Bronchial epithelial cell (primary cell): ENCODE data around the gene NPAS3. TPM values are rescaled to one million over a fixed set of nuclear protein-coding genes. Genes with fewer than 3 reads are reported as not detected.
A peak's percentile ranks its signal among the peaks of the same experiment; 100 is the strongest.

Experiments
- DNase-seq: peaks from one replicate; pipeline ENCODE4 v3.0.0-alpha.2; 2010; ENCODE audit warnings: low read depth
- FAIRE-seq: peaks from 2 replicates; lab custom pipeline; 2011; peaks lifted over from hg19 to GRCh38; lab: Jason Lieb, UNC
- H3K27me3 ChIP-seq: 2 replicates; pipeline ENCODE4 v1.5.1; 2011; ENCODE audit warnings: low read length; ENCODE audit not compliant: control insufficient read depth, insufficient read depth
- H3K36me3 ChIP-seq: 2 replicates; pipeline ENCODE4 v1.5.1; 2011; ENCODE audit warnings: low read length; ENCODE audit not compliant: control insufficient read depth, insufficient read depth
- H3K4me3 ChIP-seq: 2 replicates; pipeline ENCODE4 v1.5.1; 2011; ENCODE audit warnings: mild to moderate bottlenecking, low read depth, low read length, control low read depth
- total RNA-seq: library from RNA; depleted of rRNA; stranded (reverse); fragments of >200 nt; gene quantifications from 2 replicates; pipeline ENCODE4 v1.2.1, GENCODE V29; 2014
- TF ChIP-seq, protein P1 (sequence below): IDR thresholded peaks from 2 replicates; pipeline ENCODE4 v1.5.1; 2011; ENCODE audit warnings: mild to moderate bottlenecking, moderate library complexity, low read length, control low read depth, inconsistent platforms; ENCODE audit not compliant: insufficient read depth, severe bottlenecking

Gene NPAS3
- total RNA-seq, 1 donor from 2014 or later = not detected

GRCh38 chr14:33110737-33111443, 172.2 kb downstream of the NPAS3 start:
- H3K4me3 ChIP-seq = no peak overlapping the region
- H3K36me3 ChIP-seq = no peaks in the 10 kb centered on the region
- DNase-seq (no peak), FAIRE-seq (no peak)
- TF ChIP-seq, protein P1, sequence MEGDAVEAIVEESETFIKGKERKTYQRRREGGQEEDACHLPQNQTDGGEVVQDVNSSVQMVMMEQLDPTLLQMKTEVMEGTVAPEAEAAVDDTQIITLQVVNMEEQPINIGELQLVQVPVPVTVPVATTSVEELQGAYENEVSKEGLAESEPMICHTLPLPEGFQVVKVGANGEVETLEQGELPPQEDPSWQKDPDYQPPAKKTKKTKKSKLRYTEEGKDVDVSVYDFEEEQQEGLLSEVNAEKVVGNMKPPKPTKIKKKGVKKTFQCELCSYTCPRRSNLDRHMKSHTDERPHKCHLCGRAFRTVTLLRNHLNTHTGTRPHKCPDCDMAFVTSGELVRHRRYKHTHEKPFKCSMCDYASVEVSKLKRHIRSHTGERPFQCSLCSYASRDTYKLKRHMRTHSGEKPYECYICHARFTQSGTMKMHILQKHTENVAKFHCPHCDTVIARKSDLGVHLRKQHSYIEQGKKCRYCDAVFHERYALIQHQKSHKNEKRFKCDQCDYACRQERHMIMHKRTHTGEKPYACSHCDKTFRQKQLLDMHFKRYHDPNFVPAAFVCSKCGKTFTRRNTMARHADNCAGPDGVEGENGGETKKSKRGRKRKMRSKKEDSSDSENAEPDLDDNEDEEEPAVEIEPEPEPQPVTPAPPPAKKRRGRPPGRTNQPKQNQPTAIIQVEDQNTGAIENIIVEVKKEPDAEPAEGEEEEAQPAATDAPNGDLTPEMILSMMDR = no peak
- H3K27me3 ChIP-seq = no peaks in the 10 kb centered on the region

DNA sequence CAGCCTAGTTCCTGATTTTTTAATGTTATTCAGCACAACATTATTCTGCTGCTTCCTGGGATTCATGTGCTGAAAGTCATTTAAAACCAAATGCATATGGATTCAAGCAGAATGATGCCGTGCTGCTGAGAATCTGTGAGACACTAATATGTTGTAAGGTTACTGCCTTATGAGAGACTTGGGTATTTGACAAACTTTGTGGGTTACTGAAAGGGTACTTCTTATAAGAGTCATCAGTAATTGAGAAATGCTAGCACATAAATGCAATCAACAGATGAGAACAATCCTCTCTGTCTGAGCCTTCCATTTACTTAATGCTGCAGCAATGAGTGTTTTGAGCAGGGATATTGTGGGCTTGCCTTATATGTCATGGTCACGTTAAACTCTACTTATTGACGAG, 175.7 kb downstream of the NPAS3 start:
- TF ChIP-seq, protein P1 = no peak
- Histone ChIP-seq H3K36me3 (no peaks in the 10 kb centered on the region), H3K4me3 (no peak overlapping the region), H3K27me3 (no peaks in the 10 kb centered on the region)
- FAIRE-seq (no peak), DNase-seq (no peak)

DNA sequence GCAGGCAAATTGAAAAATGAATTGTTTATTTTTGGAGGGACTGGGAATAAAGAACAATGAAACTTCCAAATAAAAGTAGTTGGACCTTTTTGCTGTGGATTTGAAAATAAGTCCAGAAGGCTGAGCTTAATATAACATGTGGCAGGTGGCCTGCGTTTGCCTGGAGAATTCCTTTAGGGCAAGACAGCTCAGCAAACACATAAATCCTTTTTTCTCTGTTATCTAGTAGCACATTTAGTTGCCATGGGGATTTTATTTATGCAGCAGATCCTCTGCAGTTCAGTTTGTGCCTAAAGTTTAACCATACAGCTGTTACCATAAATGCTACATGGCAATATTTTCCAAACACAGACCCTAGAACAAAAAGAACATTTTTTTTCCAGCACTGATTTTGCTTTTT, 180.0 kb downstream of the NPAS3 start:
- no peak for DNase-seq
- Histone ChIP-seq H3K36me3 (no peaks in the 10 kb centered on the region), H3K4me3 (no peak overlapping the region), H3K27me3 (no peaks in the 10 kb centered on the region)
- TF ChIP-seq, protein P1 = no peak
- no peak for FAIRE-seq

- FAIRE-seq = no peak
- Histone ChIP-seq H3K36me3 (no peaks in the 10 kb centered on the region), H3K27me3 (no peaks in the 10 kb centered on the region), H3K4me3 (no peak overlapping the region)
- DNase-seq = peak; percentile 97
- TF ChIP-seq, protein P1 = no peak
Observed at GRCh38 chr14:33120341-33120740, 181.7 kb downstream of the NPAS3 start.

GRCh38 chr14:33120966-33121365, 182.3 kb downstream of the NPAS3 start:
- TF ChIP-seq, protein P1 = no peak
- no peaks in the 10 kb centered on the region for H3K36me3 ChIP-seq
- FAIRE-seq (no peak), DNase-seq (peak; percentile 90)
- no peak overlapping the region for H3K4me3 ChIP-seq
- H3K27me3 ChIP-seq = no peaks in the 10 kb centered on the region

DNA sequence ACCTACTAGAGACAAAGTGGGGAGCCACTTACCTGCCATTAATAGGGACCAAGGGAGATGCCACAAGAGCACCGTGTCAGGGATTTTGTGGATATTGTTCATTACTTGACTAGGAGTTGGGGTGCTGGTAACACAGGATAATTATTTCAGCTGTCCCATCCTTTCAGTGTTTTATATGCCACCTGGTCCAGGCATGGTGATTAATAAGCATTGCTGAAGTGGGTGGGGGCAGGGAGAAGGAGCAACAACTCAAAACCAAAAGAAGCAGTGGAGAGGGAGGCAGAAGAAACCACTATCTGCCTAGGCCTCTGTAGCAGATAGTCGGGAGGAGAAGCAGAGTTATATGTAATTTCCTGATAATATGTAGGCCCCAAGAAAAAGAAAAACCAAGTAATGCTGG, 184.6 kb downstream of the NPAS3 start:
- Histone ChIP-seq H3K4me3 (no peak overlapping the region), H3K27me3 (no peaks in the 10 kb centered on the region), H3K36me3 (no peaks in the 10 kb centered on the region)
- TF ChIP-seq, protein P1 = no peak
- no peak for DNase-seq
- FAIRE-seq = no peak
